Stimulated activated naive CD8-positive, alpha-beta T cell treated with anti-CD3 and anti-CD28 coated beads, Interleukin-15, amount 100 ng/mL, for 72 hours (primary cell): Measurements from ENCODE around the gene GPSM1.
A peak's percentile ranks its signal among the peaks of the same experiment; 100 is the strongest.
"Not testable (repeated sequence)": the region's sequence is repeated elsewhere in the genome, so short reads cannot be mapped to it uniquely, and the experiment has no call there.

Experiments
- ATAC-seq: fragments of 150-1000 bp; cut with Tn5 transposase; 2 replicates; pipeline ENCODE4 v1.10.0; 2021; ENCODE audit warnings: mild to moderate bottlenecking, moderate library complexity
- DNase-seq, 2 donors: peaks; one replicate each; pipeline ENCODE4 v3.0.0; 2021 to 2022
- H3K27ac Mint-ChIP-seq, 2 donors: one replicate each; pipeline ENCODE4 v1.8.0; 2022; ENCODE audit warnings: mild to moderate bottlenecking in 2 of 2, mixed read lengths in 2 of 2, moderate library complexity in 2 of 2
- H3K27me3 Mint-ChIP-seq: one replicate; pipeline ENCODE4 v1.8.0; 2022; ENCODE audit warnings: mixed read lengths
- H3K4me1 Mint-ChIP-seq: one replicate; pipeline ENCODE4 v1.8.0; 2022; ENCODE audit warnings: mild to moderate bottlenecking, mixed read lengths
- H3K4me3 Mint-ChIP-seq, 2 donors: one replicate each; pipeline ENCODE4 v1.8.0; 2022; ENCODE audit warnings: mild to moderate bottlenecking in 2 of 2, mixed read lengths in 2 of 2, moderate library complexity in 1 of 2
- H3K9me3 Mint-ChIP-seq, 2 donors: one replicate each; pipeline ENCODE4 v1.8.0; 2022; ENCODE audit warnings: mixed read lengths in 2 of 2

The GPSM1 gene

DNA sequence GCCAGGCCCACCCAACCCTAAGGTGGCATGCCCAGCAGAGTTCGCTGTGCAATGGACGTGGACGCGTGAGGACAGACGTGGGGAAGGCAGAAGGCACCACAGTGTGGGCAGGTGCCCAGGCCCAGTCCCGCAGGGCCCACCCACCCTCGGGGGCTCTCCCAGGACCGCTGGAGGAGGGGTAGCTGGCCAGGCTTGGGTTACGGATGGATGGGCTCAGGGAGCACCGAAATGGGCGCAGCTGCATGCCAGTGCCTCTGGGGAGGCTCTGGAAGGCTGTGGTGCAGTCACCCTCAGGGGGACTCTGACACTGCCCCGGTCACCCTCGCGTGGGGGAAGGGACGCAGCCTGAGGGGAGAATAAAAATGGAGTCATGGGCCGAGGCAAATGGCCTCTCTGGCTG lies 9.6 kb upstream of the GPSM1 start:
- H3K27me3 Mint-ChIP-seq = no peaks in the 10 kb centered on the region

DNA sequence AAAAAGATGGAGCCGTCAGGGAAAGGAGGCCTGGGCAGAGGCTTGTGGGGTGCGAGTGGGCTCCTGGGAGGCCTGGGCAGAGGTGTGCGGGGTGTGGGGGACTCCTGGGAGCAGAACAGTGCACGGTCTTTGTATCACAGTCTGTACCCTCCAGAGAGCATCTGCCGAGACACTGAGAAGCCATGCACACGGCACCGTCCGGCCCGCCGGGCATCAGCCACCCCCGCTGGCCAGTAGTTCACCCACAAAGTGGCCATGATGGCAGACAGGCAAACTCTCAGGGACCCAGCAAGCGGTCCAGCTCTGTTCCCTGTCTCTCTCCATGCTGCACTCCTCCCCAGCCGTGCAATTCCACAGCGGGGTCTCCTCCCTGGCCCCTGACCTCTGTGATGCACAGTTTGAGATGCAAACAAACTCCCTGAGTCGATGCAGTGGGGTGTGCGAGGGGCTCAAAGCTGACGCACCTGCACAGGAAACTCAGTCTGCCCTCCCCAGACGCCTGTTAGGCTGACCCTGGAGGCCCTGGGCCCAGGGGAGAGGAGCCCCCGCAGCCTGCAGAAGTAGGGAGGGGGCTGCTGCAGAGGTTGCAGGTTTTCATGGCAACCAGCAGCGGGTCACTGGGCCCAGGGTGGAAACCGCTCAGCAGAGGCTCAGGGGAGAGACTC lies 9.1 kb upstream of the GPSM1 start:
- no peak for DNase-seq
- H3K4me3 Mint-ChIP-seq = no peak overlapping the region
- no peak for ATAC-seq
- H3K27ac Mint-ChIP-seq = no peak overlapping the region
- H3K9me3 Mint-ChIP-seq = peaks cover 21 to 25% of the 10 kb centered on the region in 2 donors
- H3K27me3 Mint-ChIP-seq = no peaks in the 10 kb centered on the region
- H3K4me1 Mint-ChIP-seq = peaks cover 15% of the 10 kb centered on the region

More for the DNA sequence above, 9.6 kb upstream of the GPSM1 start:
- ATAC-seq = no peak
- H3K4me3 Mint-ChIP-seq = no peak overlapping the region
- H3K27ac Mint-ChIP-seq = no peak overlapping the region
- H3K9me3 Mint-ChIP-seq = peaks cover 21 to 25% of the 10 kb centered on the region in 2 donors
- peaks cover 9% of the 10 kb centered on the region for H3K4me1 Mint-ChIP-seq
- DNase-seq = no peak

DNA sequence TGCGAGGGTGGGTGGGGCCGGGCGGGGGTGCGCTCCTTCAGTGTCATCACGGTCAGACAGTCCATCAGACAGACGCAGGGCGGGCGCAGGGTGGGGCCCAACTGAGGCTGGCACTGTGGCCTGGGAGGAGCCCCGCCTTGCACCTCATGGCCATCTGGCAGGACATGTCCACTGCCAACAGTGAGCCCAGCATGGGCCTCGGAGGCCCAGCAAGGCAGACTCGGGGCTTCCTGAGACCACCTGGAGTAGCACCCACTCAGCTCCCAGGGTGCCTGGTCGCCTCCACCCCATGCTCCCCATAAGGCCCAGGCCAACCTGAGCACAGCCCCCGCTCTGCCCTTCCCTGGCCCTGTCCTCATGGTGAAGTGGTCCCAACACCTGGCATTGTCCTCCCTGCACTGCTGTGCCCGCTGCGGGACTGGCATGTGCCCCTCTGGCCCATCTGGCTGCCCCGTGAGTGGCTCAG lies 8.5 kb upstream of the GPSM1 start:
- H3K27ac Mint-ChIP-seq = no peak overlapping the region
- DNase-seq = no peak
- peaks cover 21 to 25% of the 10 kb centered on the region in 2 donors for H3K9me3 Mint-ChIP-seq
- ATAC-seq = no peak
- H3K4me3 Mint-ChIP-seq = no peak overlapping the region
- H3K27me3 Mint-ChIP-seq = no peaks in the 10 kb centered on the region
- H3K4me1 Mint-ChIP-seq = peaks cover 15% of the 10 kb centered on the region

DNA sequence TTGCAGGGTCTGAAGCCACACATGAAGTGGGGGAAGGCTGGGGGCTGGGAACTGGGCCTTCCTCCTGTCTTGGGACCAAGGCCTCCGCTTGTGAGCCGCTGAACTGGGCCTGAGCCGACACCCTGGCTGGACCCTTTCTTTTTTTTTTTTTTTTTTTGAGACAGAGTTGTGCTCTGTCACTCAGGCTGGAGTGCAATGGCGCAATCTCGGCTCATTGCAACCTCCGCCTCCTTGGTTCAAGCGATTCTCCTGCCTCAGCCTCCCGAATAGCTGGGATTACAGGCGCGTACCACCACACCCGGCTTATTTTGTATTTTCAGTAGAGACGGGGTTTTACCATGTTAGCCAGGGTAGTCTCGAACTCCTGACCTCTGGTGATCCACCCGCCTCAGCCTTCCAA lies 8.1 kb upstream of the GPSM1 start:
- ATAC-seq, H3K4me3 Mint-ChIP-seq, H3K27ac Mint-ChIP-seq, H3K27me3 Mint-ChIP-seq, DNase-seq: not testable (repeated sequence)
- H3K4me1 Mint-ChIP-seq = peaks cover 15% of the 10 kb centered on the region
- H3K9me3 Mint-ChIP-seq = peaks cover 21 to 25% of the 10 kb centered on the region in 2 donors

DNA sequence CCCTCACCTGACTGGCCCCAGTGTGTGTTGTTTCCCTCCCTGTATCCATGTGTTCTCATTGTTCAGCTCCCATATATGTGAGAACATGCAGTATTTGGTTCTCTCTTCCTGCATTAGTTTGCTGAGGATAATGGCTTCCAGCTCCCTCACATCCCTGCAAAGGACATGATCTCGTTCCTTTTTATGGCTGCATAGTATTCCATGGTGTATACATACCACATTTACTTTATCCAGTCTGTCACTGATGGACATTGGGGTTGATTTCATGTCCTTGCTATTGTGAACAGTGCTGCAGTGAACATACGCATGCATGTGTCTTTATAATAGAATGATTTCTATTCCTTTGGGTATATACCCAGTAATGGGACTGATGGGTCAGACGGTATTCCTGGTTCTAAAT lies 7.4 kb upstream of the GPSM1 start:
- H3K27ac Mint-ChIP-seq, H3K4me3 Mint-ChIP-seq, ATAC-seq: not testable (repeated sequence)

DNA sequence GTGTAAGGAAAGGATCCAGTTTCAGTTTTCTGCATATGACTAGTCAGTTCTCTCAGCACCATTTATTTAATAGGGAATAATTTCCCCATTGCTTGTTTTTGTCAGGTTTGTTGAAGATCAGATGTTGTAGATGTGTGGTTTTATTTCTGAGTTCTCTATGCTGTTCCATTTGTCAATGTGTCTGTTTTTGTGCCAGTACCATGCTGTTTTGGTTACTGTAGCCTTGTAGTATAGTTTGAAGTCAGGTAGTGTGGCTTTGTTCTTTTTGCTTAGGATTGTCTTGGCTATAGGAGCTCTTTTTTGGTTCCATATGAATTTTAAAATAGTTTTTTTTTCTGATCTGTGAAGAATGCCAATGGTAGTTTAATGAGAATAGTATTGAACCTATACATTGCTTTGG lies 6.4 kb upstream of the GPSM1 start:
- not testable (repeated sequence) for DNase-seq, H3K9me3 Mint-ChIP-seq, H3K27me3 Mint-ChIP-seq, H3K27ac Mint-ChIP-seq, H3K4me3 Mint-ChIP-seq, ATAC-seq
- peaks cover 12% of the 10 kb centered on the region for H3K4me1 Mint-ChIP-seq

More for the DNA sequence above, 7.4 kb upstream of the GPSM1 start:
- not testable (repeated sequence) for DNase-seq, H3K27me3 Mint-ChIP-seq
- Mint-ChIP-seq H3K9me3 (peaks cover 15 to 18% of the 10 kb centered on the region in 2 donors), H3K4me1 (peaks cover 15% of the 10 kb centered on the region)

DNA sequence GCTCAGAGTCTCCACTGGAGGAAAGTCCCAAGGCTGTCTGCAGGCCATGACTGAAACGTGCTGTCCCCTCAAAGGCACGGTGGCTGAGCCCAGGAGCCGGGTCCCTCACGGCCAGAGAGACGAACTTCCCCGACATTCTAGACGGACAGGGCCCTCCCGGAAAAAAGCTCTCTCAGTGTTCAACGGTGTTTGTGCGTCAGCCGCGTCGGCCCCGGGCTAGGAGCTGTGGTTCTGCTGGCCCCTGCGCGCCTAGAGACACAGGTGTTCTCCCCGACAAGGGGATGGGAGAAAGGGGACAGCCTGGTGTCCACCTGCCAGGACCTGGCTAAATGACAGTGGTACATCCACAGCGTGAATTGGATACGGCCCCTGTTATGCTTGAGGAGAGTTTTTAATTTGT lies 5.8 kb upstream of the GPSM1 start:
- Mint-ChIP-seq H3K9me3 (peaks cover 1 to 2% of the 10 kb centered on the region in 2 donors), H3K27me3 (no peaks in the 10 kb centered on the region), H3K27ac (no peak overlapping the region), H3K4me3 (no peak overlapping the region), H3K4me1 (peaks cover 6% of the 10 kb centered on the region)
- ATAC-seq (no peak), DNase-seq (no peak)

DNA sequence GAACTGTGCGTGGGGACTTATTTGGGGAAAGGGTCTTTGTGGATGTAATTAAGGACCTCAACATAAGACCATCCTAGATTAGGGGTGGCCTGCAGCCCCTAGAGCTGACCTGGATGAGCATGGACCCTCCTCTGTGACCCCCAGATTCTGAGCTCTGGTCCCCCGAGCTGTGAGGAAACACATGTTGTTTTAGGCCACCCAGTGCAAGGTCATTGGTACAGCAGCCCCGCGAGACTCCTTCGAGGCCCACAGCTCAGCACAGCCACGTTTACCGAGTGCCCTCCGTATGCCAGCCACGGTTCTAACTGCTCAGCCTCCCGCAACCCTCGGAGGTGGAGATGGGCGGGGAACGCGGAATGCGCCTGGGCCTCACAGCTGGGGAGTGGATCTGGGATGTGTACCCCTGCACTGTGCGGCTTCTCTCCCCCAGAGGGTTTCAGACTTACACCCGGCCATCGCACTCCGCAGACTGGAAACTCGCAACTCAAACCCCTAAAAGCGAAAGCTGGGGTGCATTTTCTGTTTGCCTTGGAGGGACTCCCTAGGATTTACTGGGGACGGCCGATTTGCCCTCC lies 4.5 kb upstream of the GPSM1 start:
- Mint-ChIP-seq H3K4me3 (peak overlapping the region in 1 of 2 donors; percentile 19), H3K9me3 (no peaks in the 10 kb centered on the region), H3K27me3 (no peaks in the 10 kb centered on the region), H3K27ac (no peak overlapping the region), H3K4me1 (peaks cover 5% of the 10 kb centered on the region)
- DNase-seq (no peak), ATAC-seq (no peak)

DNA sequence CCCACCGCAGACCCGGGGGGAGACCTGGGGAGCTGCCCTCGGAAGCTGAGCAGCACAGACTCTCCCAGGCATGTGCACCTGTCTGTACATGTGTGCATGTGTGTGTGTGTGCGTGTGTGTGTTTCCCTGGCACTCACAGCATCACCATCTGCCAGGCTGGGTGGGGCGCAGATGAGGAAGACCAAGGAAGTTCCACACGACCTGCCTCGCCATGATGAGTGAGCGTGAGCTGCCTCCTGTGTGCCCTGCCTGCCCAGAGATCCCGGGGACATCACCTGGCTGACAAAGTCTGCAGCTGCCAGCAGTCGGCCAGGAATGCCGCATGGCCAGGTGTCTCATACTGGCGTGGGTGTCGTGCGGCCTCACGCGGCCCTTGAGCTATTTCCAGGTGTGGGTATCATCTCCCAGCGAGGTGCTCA lies 4.0 kb upstream of the GPSM1 start:
- ATAC-seq (no peak), DNase-seq (no peak)
- Mint-ChIP-seq H3K27ac (no peak overlapping the region), H3K27me3 (no peaks in the 10 kb centered on the region), H3K4me3 (no peak overlapping the region), H3K4me1 (peaks cover 6% of the 10 kb centered on the region), H3K9me3 (no peaks in the 10 kb centered on the region)

DNA sequence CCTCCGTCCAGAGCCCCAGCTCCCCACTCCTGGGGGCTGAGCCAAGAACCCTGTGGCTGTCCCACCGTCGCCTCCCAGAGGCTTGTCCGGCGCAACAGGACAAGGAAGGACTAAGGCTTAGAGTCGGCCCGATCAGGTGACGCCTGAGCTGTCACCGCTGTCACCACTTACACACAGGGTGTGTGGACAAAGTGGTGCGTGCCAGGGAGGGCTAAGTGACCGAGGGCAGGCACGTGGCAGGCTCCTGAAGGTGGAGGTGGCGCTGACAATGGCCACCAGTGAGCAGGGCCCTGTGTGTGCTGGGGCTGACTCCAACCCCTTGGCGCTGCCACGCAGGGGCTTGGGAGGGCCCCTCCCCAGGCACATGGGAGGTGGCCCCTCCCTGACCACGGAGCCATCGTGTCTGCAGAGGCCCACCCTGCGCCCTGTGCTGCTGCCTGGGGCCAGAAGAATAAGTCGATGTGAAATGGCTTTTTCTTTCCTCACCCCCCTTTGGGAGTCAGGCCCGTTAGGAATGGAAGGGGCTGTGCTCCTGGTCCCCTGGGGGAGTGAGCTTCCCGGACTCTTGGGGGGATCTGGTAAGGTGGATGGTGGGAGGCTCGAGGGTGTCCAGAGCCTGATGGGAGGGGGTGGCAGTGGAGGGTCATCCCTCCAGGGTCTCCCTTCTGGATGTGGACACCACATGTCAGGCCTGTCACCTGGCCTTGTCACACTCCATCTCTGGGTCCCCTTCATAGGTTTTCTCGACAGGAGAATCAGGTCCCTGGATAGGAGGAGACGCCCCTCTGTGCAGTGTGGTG lies 2.6 kb upstream of the GPSM1 start:
- no peak for DNase-seq

DNA sequence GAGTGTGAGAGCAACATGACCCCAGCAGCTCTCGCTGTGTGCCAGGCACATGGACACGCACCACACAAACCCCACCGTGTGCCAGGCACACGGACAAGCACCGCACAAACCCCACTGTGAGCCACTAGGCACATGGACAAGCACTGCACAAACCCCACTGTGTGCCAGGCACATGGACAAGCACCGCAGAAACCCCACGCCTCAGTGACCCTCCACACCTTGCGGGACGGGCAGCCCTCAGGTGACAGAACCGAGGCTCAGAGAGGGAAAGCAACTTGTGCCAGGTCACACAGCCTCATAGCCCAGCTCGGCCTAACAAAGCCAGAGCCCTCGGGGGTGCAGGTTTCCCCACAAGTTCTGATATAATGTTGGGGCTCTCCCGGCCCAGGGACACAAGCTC lies 2.0 kb upstream of the GPSM1 start:
- no peaks in the 10 kb centered on the region for H3K9me3 Mint-ChIP-seq
- ATAC-seq (no peak), DNase-seq (no peak)
- H3K4me1 Mint-ChIP-seq = peaks cover 17% of the 10 kb centered on the region
- no peaks in the 10 kb centered on the region for H3K27me3 Mint-ChIP-seq
- no peak overlapping the region for H3K27ac Mint-ChIP-seq
- H3K4me3 Mint-ChIP-seq = no peak overlapping the region

More for the DNA sequence above, 2.6 kb upstream of the GPSM1 start:
- ATAC-seq = no peak
- Mint-ChIP-seq H3K4me3 (no peak overlapping the region), H3K4me1 (peaks cover 17% of the 10 kb centered on the region), H3K9me3 (no peaks in the 10 kb centered on the region), H3K27ac (no peak overlapping the region), H3K27me3 (no peaks in the 10 kb centered on the region)

DNA sequence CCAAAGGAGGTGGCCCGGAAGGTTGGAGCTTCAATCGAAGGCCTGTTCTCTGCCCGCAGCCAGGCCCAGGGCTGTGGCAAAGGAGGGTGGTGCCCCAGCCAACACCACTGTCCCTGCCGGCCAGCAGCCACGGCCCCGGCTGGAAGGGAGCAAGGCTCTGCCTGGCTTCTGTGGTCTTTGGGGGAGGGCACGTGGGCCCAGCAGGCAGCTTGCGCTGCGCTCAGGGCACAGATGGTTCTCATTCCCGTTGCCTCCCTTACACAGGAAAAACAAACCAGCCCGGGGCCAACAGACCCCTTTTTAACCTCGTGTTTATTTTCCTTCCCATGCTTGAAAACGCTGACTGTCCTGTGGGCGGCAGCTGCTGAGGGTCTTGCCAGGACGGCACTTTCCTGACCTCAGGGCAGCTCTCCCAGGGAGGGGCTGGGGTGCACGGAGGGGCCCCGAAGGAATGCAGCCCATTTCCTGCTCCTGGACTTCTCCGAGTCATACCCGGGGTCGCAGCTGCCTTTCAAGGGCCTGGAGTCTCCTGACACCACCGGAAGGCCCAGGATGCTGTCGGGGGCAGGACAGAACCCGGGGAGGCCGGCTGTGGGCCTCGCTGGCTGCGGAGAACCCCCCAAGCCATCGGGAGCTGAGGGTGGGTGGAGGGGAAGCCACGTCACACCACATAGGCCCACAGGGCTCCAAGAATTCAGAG lies 1.1 kb upstream of the GPSM1 start:
- DNase-seq = no peak

DNA sequence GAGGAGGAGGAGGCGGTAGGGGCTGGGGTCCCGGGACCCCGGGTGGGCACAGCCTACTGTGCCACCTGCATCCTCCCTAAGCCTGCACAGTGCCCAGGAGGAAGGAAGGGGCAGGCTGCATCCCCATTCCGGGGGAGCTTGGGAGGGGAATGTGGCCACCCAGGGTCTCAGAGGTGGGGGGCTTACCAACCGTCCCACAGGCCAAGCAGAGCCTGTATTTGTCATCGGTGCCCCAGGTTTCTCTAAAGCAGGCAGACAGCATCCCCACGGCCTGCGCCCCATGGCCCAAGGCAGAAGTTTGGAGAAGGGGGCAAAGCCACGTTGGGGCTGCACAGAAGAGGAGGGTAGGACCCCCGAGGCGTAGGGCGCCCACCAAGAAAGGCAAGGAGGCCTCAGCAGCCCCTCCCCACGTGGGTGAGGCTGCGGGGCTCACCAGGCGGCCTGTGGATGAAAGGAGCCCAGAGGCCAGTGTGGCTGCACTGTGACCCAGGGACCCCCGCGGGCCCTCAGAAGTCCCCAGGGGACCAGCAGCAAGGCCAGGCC lies 507 bp upstream of the GPSM1 start:
- Mint-ChIP-seq H3K27ac (peak overlapping the region; percentile 65 to 67), H3K9me3 (no peaks in the 10 kb centered on the region), H3K27me3 (no peaks in the 10 kb centered on the region), H3K4me1 (peaks cover 17% of the 10 kb centered on the region), H3K4me3 (peak overlapping the region; percentile 68 to 76)
- ATAC-seq (peak; percentile 29), DNase-seq (no peak)

More for the DNA sequence above, 1.1 kb upstream of the GPSM1 start:
- ATAC-seq = no peak
- Mint-ChIP-seq H3K4me1 (peaks cover 17% of the 10 kb centered on the region), H3K4me3 (peak overlapping the region; percentile 68 to 76), H3K9me3 (no peaks in the 10 kb centered on the region), H3K27me3 (no peaks in the 10 kb centered on the region), H3K27ac (peak overlapping the region in 1 of 2 donors; percentile 67)

DNA sequence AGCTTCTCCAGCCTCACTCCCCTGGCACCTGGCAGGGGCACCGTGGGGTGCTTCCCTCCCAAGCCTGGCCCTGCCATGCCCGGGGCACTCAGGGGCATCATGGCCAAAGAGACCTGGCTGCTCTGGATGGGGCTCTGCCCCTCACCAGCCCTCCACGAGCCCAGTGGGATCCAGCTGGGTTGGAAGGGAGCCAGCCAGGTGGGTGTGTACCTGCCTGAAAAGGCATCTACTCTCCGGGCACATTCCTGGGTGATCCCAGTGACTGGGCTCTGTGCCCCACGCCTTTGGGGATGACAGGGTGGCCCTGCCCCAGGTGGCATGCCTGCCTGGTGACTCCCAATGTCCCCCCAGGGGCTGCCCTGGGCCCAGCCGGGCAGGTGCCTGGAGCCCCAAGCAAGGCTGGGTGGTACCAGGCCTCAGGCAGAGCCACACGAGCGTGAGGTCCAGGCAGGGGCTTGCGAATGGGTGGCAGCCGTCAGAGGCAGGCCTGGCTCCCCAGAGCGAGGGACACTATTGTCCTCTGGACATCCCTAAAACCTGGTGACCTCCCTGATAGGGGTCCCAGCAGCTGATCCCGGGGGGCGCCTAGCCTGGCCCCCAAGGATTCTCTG lies 777 bp downstream of the GPSM1 start:
- Mint-ChIP-seq H3K4me1 (peaks cover 13% of the 10 kb centered on the region), H3K27me3 (no peaks in the 10 kb centered on the region), H3K27ac (no peak overlapping the region), H3K9me3 (no peaks in the 10 kb centered on the region), H3K4me3 (peak overlapping the region; percentile 18 to 23)
- no peak for DNase-seq
- peak; percentile 18 for ATAC-seq

DNA sequence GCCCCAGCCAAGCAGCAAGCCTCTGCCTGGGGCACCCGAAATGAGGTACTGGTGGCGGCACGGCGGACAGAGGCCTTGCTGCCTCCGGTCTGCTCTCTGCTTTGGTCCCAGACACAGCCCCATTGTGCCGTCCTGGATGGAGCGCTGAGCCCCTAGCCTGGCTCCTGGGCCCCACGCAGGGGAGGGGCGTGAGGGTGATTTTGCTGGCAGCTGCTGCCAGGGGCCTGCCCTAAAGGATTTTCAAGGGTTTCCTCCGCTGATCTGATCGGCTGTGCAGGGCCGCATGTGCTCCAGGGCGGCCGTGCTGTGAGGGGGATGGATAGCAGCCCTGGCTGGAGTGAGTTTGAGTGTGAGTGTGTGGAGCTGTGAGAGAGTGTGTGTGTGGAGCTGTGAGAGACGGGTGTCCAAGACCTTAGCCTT lies 1.3 kb downstream of the GPSM1 start:
- DNase-seq (no peak), ATAC-seq (no peak)
- Mint-ChIP-seq H3K27me3 (no peaks in the 10 kb centered on the region), H3K4me1 (peaks cover 12% of the 10 kb centered on the region), H3K4me3 (peak overlapping the region; percentile 18 to 23), H3K9me3 (no peaks in the 10 kb centered on the region), H3K27ac (peak overlapping the region in 1 of 2 donors; percentile 41)
